ENCODE data around the gene FSD1L.
"Not testable (repeated sequence)": the region's sequence is repeated elsewhere in the genome, so short reads cannot be mapped to it uniquely, and the experiment has no call there.

The FSD1L gene

GRCh38 chr9:105572455-105572854 is 124.6 kb downstream of the FSD1L start:
- DNase-seq, result no peak

- DNase-seq, result not testable (repeated sequence)
Observed at GRCh38 chr9:105579952-105580351, 132.1 kb downstream of the FSD1L start.

DNA sequence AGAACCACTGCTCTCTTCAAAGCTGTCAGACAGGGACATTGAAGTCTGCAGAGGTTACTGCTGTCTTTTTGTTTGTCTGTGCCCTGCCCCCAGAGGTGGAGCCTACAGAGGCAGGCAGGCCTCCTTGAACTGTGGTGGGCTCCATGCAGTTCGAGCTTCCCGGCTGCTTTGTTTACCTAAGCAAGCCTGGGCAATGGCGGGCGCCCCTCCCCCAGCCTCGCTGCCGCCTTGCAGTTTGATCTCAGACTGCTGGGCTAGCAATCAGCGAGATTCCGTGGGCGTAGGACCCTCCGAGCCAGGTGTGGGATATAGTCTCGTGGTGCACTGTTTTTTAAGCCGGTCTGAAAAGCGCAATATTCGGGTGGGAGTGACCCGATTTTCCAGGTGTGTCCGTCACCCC is 133.7 kb downstream of the FSD1L start:
- DNase-seq, result not testable (repeated sequence)

- no peak for DNase-seq
Observed at GRCh38 chr9:105593145-105593544, 145.3 kb downstream of the FSD1L start.
